Activated CD8-positive, alpha-beta memory T cell treated with anti-CD3 and anti-CD28 coated beads, Interleukin-2, amount 50 U/mL, for 24 hours (primary cell): ENCODE results near the gene PXK.

Experiments
- DNase-seq: peaks from one replicate; pipeline ENCODE4 v3.0.0-alpha.2; 2020; ENCODE audit errors: extremely low read depth

The PXK gene

DNA sequence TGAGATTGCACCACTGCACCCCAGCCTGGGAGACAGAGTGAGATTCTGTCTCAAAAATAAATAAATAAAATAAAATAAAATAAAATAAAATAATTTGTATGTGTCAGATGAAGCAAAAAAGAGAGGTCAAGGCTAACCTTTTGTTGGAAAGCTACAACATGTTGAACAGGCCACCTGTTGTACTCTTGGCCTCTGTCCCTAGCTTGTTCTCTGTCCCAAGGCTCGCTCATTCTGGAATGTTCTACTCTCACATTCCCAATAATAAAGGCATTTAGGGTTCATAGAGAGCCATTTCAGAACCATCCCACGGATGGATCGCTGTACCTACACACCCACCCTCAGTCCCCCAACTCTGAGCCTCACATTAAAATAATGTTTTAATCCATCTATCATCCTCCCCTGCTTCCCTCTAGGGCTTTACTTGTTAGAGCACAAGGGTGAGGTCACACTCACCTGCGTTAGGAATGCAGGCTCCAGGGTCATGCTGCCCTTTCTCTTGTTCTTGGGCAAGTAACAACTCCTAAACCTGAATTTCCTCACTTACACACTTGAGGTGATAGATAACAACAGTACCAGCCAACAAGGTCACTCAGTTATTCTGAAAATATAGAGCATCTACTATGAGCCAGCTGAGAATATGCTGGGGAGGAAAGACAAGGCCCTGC is 134.3 kb downstream of the PXK start:
- no peak for DNase-seq

DNA sequence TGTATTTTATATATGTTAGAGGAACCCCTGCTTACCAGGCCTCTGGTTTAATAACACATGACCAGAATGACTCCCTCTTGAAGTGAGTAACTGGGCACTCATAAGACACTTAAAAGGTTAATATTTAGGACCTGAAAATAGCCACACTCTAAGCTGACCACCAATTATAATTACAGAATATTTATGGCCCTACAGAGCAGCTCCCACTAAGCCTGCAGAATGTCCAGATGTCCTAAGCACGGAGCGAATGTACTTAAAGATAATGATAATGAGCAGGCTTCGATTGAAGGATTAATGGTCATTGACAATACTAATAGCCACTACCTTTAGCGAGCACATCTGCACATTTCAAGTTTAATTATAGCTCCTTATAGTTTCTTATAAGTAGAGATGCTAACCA is 136.4 kb downstream of the PXK start:
- no peak for DNase-seq

DNA sequence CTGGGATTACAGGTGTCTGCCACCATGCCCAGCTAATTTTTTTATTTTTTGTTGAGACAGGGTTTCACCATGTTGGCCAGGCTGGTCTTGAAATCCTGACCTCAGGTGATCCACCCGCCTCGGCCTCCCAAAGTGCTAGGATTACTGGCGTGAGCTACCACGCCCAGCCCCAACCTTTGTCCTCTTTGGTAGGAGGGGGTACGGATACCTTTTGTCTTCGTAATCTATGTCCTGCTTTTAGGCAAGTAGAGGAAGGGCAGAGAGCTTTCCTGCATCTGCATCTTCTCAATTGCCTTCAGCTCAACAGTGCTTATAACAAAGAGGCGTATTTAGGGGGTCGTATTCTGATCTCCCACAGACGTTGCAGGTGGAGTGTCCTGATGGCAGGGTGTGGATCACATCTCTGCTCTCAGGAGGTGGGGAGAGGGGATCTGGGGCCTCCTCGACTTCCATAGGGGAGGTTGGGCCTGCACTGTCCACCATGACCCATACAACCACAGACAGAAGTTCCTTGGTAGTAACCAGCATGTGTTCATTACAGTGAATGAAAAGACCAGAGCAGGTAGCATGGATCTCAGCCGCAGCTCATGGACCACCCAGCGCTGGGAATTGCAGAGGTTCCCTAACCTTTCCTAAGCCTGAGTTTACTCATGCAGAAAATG is 137.8 kb downstream of the PXK start:
- DNase-seq, result no peak

DNA sequence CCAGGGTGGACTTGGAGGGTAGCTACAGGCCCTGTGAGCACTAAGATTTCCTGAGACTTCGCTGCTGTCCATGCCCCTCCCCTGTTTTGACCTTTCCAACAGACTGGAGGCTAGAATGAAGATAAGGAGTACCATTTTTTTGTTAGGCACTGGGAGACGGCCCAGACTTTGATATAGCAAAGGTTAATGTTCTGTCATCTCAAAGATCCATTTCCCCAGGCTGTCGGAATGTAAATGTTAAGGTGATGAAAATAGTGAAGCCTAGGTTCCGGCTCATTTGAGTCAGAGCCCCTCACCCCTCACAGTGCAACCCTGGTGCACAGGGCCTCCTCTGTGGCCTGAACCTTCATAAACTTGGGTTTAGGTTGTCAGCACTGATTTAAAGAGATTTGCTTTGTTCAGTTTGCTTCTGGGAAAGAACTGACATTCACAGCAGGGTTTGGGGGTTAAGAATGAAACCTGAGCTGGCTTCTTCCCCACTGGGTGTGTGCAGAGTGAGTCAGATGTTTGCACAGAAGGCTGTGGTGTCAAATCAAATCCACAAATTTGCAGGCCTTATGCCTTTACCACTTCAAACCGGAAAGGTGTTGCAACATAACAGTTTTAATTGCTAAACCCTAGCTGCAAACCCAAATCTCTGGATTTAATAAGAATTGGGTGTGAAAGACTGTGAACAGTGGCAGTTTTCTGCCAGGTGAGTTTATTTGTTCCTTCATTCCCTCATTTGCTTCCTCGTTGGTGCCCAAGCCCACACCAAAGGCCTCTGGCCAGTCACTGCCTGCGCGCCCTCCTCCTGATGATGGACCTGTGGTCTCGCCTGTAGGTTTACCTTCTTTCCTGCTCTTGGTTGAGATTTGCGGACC is 138.6 kb downstream of the PXK start:
- DNase-seq, result peak; percentile 30

DNA sequence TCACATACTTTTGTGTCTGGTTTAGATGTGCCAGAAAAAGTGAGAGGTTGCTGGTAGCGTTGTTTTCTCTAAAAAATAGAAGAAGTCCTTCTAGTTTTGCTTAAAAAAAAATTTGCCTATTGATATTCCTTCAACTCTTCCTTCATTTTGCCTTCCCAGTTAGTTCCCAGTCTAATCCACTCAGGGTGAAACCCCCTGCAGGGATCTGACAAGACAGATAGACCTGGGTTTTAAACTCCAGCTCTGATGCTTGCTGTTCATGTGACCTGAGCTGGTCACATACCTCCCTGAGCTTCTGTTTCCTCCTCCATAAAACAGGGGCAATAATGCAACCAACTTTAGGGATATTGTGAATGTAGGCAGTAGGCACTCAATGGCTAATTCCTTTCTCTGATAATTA is 140.6 kb downstream of the PXK start:
- no peak for DNase-seq

DNA sequence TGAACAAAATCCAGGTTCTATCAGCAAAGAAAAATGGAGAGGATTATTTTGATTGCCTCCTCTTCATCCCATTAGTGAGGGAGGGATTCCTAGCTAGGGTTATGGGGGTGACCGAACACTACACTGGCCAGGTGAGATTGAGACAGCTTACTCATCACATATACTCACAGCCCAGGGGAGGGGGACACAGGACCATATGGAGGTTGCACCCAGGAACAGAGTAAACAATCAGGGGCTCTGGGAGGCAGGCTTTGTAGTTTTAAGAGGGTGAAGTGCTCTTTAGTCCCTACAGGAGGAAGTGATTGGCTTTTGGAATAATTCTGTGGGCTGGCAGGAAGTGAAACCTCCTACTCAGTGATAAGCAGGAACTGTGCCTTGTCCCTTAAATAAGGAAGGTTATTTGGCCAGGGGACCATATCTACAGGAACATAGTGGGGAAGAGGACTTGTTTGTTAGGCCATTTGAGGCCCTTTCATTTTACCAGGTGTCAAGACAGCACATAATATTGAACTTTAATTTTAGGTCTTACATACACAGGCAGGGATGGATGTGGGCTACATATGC is 141.7 kb downstream of the PXK start:
- no peak for DNase-seq

DNA sequence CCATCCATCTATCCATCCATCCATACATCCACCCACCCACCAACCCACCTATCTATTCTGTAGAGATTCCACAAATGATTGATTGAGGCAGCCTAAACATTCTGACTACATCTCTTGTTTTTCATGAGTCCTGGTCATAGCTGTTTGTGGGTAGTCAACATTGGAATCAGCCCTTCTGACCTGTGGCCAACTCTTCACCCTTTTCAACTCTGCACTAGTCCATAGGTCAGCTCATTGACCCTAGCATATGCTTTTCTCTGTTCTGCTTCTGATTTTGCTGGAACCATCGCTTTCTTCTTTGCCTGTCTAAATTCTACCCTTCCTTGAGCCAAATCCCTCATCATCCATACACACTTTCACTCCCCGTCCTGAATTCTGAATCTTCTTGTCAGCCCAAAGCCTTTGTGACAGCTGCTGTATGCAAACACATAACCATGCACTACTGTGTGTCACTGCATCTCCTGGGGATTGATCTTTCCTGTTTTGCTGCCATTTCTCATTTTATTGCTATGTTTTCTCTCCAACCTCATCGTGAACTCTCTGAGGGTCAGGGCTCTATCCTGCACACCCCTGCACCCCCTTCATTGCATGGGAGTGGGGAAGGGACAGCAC is 142.4 kb downstream of the PXK start:
- no peak for DNase-seq
